ENCODE measurements around the gene SHC3.
A peak's percentile ranks its signal among the peaks of the same experiment; 100 is the strongest.

SHC3 gene

GRCh38 chr9:89186960-89187359 is 8.3 kb upstream of the SHC3 start:
- DNase-seq (ENCODE audit: low spot score) = no peak

GRCh38 chr9:89185980-89186379 is 7.4 kb upstream of the SHC3 start:
- DNase-seq (ENCODE audit: low spot score) = no peak

- DNase-seq (ENCODE audit: low spot score) = no peak
These were observed 4.5 kb upstream of the SHC3 start for GRCh38 chr9:89183146-89183545.

- DNase-seq (ENCODE audit: low spot score) = no peak
These were observed 3.8 kb upstream of the SHC3 start for GRCh38 chr9:89182369-89182768.

GRCh38 chr9:89179895-89180734 is 1.5 kb upstream of the SHC3 start:
- peak; percentile 96 for DNase-seq (ENCODE audit: low spot score)

GRCh38 chr9:89179540-89179894 is 899 bp upstream of the SHC3 start:
- no peak for DNase-seq (ENCODE audit: low spot score)

- DNase-seq (ENCODE audit: low spot score) = peak; percentile 20
These were observed 367 bp upstream of the SHC3 start for GRCh38 chr9:89178830-89179539.

GRCh38 chr9:89177012-89177943 is 1.3 kb downstream of the SHC3 start:
- DNase-seq (ENCODE audit: low spot score) = no peak

- DNase-seq (ENCODE audit: low spot score) = no peak
These were observed 2.8 kb downstream of the SHC3 start for GRCh38 chr9:89175828-89176261.

GRCh38 chr9:89174291-89174690 is 4.3 kb downstream of the SHC3 start:
- no peak for DNase-seq (ENCODE audit: low spot score)

- no peak for DNase-seq (ENCODE audit: low spot score)
These were observed 5.5 kb downstream of the SHC3 start for GRCh38 chr9:89173072-89173471.

- DNase-seq (ENCODE audit: low spot score) = no peak
These were observed 6.2 kb downstream of the SHC3 start for GRCh38 chr9:89172398-89172797.

- peak; percentile 39 for DNase-seq (ENCODE audit: low spot score)
These were observed 6.9 kb downstream of the SHC3 start for GRCh38 chr9:89171693-89172092.

- no peak for DNase-seq (ENCODE audit: low spot score)
These were observed 7.4 kb downstream of the SHC3 start for GRCh38 chr9:89171231-89171630.

GRCh38 chr9:89168901-89169813 is 9.5 kb downstream of the SHC3 start:
- DNase-seq (ENCODE audit: low spot score) = no peak

- no peak for DNase-seq (ENCODE audit: low spot score)
These were observed 10.8 kb downstream of the SHC3 start for GRCh38 chr9:89167788-89168187.

GRCh38 chr9:89166852-89167251 is 11.8 kb downstream of the SHC3 start:
- no peak for DNase-seq (ENCODE audit: low spot score)

- no peak for DNase-seq (ENCODE audit: low spot score)
These were observed 12.7 kb downstream of the SHC3 start for GRCh38 chr9:89165880-89166279.

- no peak for DNase-seq (ENCODE audit: low spot score)
These were observed 13.3 kb downstream of the SHC3 start for GRCh38 chr9:89165341-89165740.

- no peak for DNase-seq (ENCODE audit: low spot score)
These were observed 17.4 kb downstream of the SHC3 start for GRCh38 chr9:89161221-89161620.

- no peak for DNase-seq (ENCODE audit: low spot score)
These were observed 17.8 kb downstream of the SHC3 start for GRCh38 chr9:89160806-89161205.
